Activated CD8-positive, alpha-beta memory T cell treated with anti-CD3 and anti-CD28 coated beads, Interleukin-2, amount 10 ng/mL, durations not matched to agents 7 days and 5 days (primary cell): ENCODE results near the gene CYP27B1. TPM values are rescaled to one million over a fixed set of nuclear protein-coding genes. Genes with fewer than 3 reads are reported as not detected.

Source experiments
- ATAC-seq: fragments of 150-1000 bp; cut with Tn5 transposase; one replicate; pipeline ENCODE4 v1.10.0; 2021; ENCODE audit warnings: moderate library complexity
- CTCF ChIA-PET: fragments of 350-600 bp; sonication (Branson Sonifier 250); formaldehyde crosslinking; loops from one replicate; lab custom pipeline; 2021; ENCODE audit warnings: antibody characterized with exemption; lab: Charles Lee
- DNase-seq: peaks from one replicate; pipeline ENCODE4 v3.0.0-alpha.2; 2020
- H3K27ac Mint-ChIP-seq: one replicate; pipeline ENCODE4 v1.8.0; 2021; ENCODE audit warnings: mild to moderate bottlenecking, mixed read lengths
- H3K27me3 Mint-ChIP-seq: one replicate; pipeline ENCODE4 v1.8.0; 2021; ENCODE audit warnings: mixed read lengths
- H3K36me3 Mint-ChIP-seq: one replicate; pipeline ENCODE4 v1.8.0; 2021; ENCODE audit warnings: mild to moderate bottlenecking, mixed read lengths
- H3K4me1 Mint-ChIP-seq: one replicate; pipeline ENCODE4 v1.8.0; 2021; ENCODE audit warnings: mixed read lengths
- H3K4me3 Mint-ChIP-seq: one replicate; pipeline ENCODE4 v1.8.0; 2021; ENCODE audit warnings: mild to moderate bottlenecking, moderate library complexity, mixed read lengths
- H3K9me3 Mint-ChIP-seq: one replicate; pipeline ENCODE4 v1.8.0; 2022; ENCODE audit warnings: low read depth, mixed read lengths
- total RNA-seq, 2 experiments: library from RNA; stranded (reverse); gene quantifications; one replicate each; pipeline ENCODE4 v1.2.3, GENCODE V29; 2021

Gene CYP27B1
- total RNA-seq, 2 experiments from 2014 or later, result 4.5 to 5.4 TPM

GRCh38 chr12:57751788-57752667 lies 14.8 kb downstream of the CYP27B1 start, which contains the start of gene CDK4:
Gene CDK4 (minus strand): TSS chr12:57752310. CDS start chr12:57751717, 593 bp downstream.
- ATAC-seq, result peak; percentile 79
- no peaks in the 10 kb centered on the region for H3K9me3 Mint-ChIP-seq
- DNase-seq, result peak; percentile 100
- H3K4me3 Mint-ChIP-seq, result peak within 1 kb of the TSS; percentile 93
- H3K27ac Mint-ChIP-seq, result peak within 1 kb of the TSS; percentile 87
- H3K27me3 Mint-ChIP-seq, result no peaks in the 10 kb centered on the region
- CTCF ChIA-PET, result interaction anchor here (0.9 to 1.2 kb wide), 2 partner anchors 28 to 31 kb away, joined by 3 read pairs; no protein-coding TSS in a partner anchor
- H3K36me3 Mint-ChIP-seq, result peaks cover 32% of the 10 kb centered on the region
- H3K4me1 Mint-ChIP-seq, result peaks cover 54% of the 10 kb centered on the region

GRCh38 chr12:57751432-57751787 lies 15.5 kb downstream of the CYP27B1 start:
- Mint-ChIP-seq H3K27me3 (no peaks in the 10 kb centered on the region), H3K4me3 (peak overlapping the region; percentile 93), H3K4me1 (peaks cover 49% of the 10 kb centered on the region), H3K36me3 (peaks cover 31% of the 10 kb centered on the region), H3K27ac (peak overlapping the region; percentile 87), H3K9me3 (no peaks in the 10 kb centered on the region)
- CTCF ChIA-PET, result interaction anchor here (1.2 kb wide), 1 partner anchor 32 kb away, joined by 3 read pairs; no protein-coding TSS in a partner anchor
- DNase-seq (no peak), ATAC-seq (no peak)

GRCh38 chr12:57750561-57751431 lies 16.1 kb downstream of the CYP27B1 start:
- no peak for DNase-seq
- H3K4me3 Mint-ChIP-seq, result peak overlapping the region; percentile 93
- H3K27ac Mint-ChIP-seq, result peak overlapping the region; percentile 87
- H3K27me3 Mint-ChIP-seq, result no peaks in the 10 kb centered on the region
- H3K9me3 Mint-ChIP-seq, result no peaks in the 10 kb centered on the region
- peaks cover 31% of the 10 kb centered on the region for H3K36me3 Mint-ChIP-seq
- CTCF ChIA-PET, result interaction anchor here (1.4 to 2.4 kb wide), 2 partner anchors 9 kb away, joined by 5 to 8 read pairs; no protein-coding TSS in a partner anchor
- H3K4me1 Mint-ChIP-seq, result peaks cover 51% of the 10 kb centered on the region
- no peak for ATAC-seq

- Mint-ChIP-seq H3K4me1 (peaks cover 58% of the 10 kb centered on the region), H3K4me3 (no peak overlapping the region), H3K9me3 (no peaks in the 10 kb centered on the region), H3K36me3 (peaks cover 30% of the 10 kb centered on the region), H3K27me3 (no peaks in the 10 kb centered on the region), H3K27ac (no peak overlapping the region)
- no peak for DNase-seq
- CTCF ChIA-PET, result interaction anchor here (1.8 to 2.4 kb wide), 2 partner anchors 8 to 10 kb away, joined by 5 to 8 read pairs; no protein-coding TSS in a partner anchor
- no peak for ATAC-seq
Measured at GRCh38 chr12:57749061-57749460, 17.8 kb downstream of the CYP27B1 start.

- H3K36me3 Mint-ChIP-seq, result peaks cover 25% of the 10 kb centered on the region
- peaks cover 50% of the 10 kb centered on the region for H3K4me1 Mint-ChIP-seq
- ATAC-seq, result no peak
- no peaks in the 10 kb centered on the region for H3K9me3 Mint-ChIP-seq
- H3K27ac Mint-ChIP-seq, result peak overlapping the region; percentile 95
- H3K4me3 Mint-ChIP-seq, result peak overlapping the region; percentile 85
- no peaks in the 10 kb centered on the region for H3K27me3 Mint-ChIP-seq
- CTCF ChIA-PET, result interaction anchor here (2.0 to 2.2 kb wide), 2 partner anchors 11 to 15 kb away, joined by 6 to 17 read pairs; no protein-coding TSS in a partner anchor
- no peak for DNase-seq
Measured at GRCh38 chr12:57746025-57746424, 20.9 kb downstream of the CYP27B1 start.

- no peak for ATAC-seq
- H3K4me3 Mint-ChIP-seq, result peak overlapping the region; percentile 85
- no peaks in the 10 kb centered on the region for H3K9me3 Mint-ChIP-seq
- peaks cover 20% of the 10 kb centered on the region for H3K36me3 Mint-ChIP-seq
- peak overlapping the region; percentile 95 for H3K27ac Mint-ChIP-seq
- DNase-seq, result no peak
- CTCF ChIA-PET, result interaction anchor here (1.2 to 2.2 kb wide), 4 partner anchors 11 to 282 kb away, joined by 3 to 17 read pairs (median 6); no protein-coding TSS in a partner anchor
- H3K4me1 Mint-ChIP-seq, result peaks cover 50% of the 10 kb centered on the region
- H3K27me3 Mint-ChIP-seq, result no peaks in the 10 kb centered on the region
Measured at GRCh38 chr12:57745485-57745881, 21.4 kb downstream of the CYP27B1 start.

GRCh38 chr12:57744777-57745484 lies 21.9 kb downstream of the CYP27B1 start, which contains the start of gene TSPAN31:
Gene TSPAN31 (plus strand): TSS chr12:57745039. CDS start chr12:57745155, 116 bp downstream.
- CTCF ChIA-PET, result interaction anchor here (1.2 to 2.2 kb wide), 6 partner anchors 9 to 281 kb away, joined by 3 to 17 read pairs (median 6); no protein-coding TSS in a partner anchor
- H3K36me3 Mint-ChIP-seq, result peaks cover 15% of the 10 kb centered on the region
- H3K27me3 Mint-ChIP-seq, result no peaks in the 10 kb centered on the region
- H3K4me3 Mint-ChIP-seq, result peak within 1 kb of the TSS; percentile 85
- peak within 1 kb of the TSS; percentile 95 for H3K27ac Mint-ChIP-seq
- H3K9me3 Mint-ChIP-seq, result no peaks in the 10 kb centered on the region
- peak; percentile 98 for DNase-seq
- peaks cover 49% of the 10 kb centered on the region for H3K4me1 Mint-ChIP-seq
- peak; percentile 83 for ATAC-seq

- Mint-ChIP-seq H3K4me1 (peaks cover 55% of the 10 kb centered on the region), H3K4me3 (peak overlapping the region; percentile 85), H3K9me3 (no peaks in the 10 kb centered on the region), H3K36me3 (peaks cover 16% of the 10 kb centered on the region), H3K27ac (peak overlapping the region; percentile 95), H3K27me3 (no peaks in the 10 kb centered on the region)
- DNase-seq (peak; percentile 89), ATAC-seq (peak; percentile 47)
- CTCF ChIA-PET, result interaction anchor here (1.2 to 2.2 kb wide), 7 partner anchors 10 to 281 kb away, joined by 3 to 17 read pairs (median 5); no protein-coding TSS in a partner anchor
Measured at GRCh38 chr12:57744194-57744776, 22.6 kb downstream of the CYP27B1 start.

- peak overlapping the region; percentile 95 for H3K27ac Mint-ChIP-seq
- H3K4me3 Mint-ChIP-seq, result peak overlapping the region; percentile 85
- H3K4me1 Mint-ChIP-seq, result peaks cover 58% of the 10 kb centered on the region
- DNase-seq (no peak), ATAC-seq (no peak)
- CTCF ChIA-PET, result interaction anchor here (1.2 to 1.6 kb wide), 4 partner anchors 10 to 280 kb away, joined by 3 to 7 read pairs (median 4); no protein-coding TSS in a partner anchor
- H3K27me3 Mint-ChIP-seq, result no peaks in the 10 kb centered on the region
- no peaks in the 10 kb centered on the region for H3K9me3 Mint-ChIP-seq
- H3K36me3 Mint-ChIP-seq, result peaks cover 14% of the 10 kb centered on the region
Measured at GRCh38 chr12:57743769-57744168, 23.1 kb downstream of the CYP27B1 start.

GRCh38 chr12:57741844-57742738 lies 24.8 kb downstream of the CYP27B1 start:
- Mint-ChIP-seq H3K36me3 (peaks cover 7% of the 10 kb centered on the region), H3K9me3 (no peaks in the 10 kb centered on the region), H3K27ac (peak overlapping the region; percentile 88), H3K4me3 (peak overlapping the region; percentile 99), H3K27me3 (no peaks in the 10 kb centered on the region), H3K4me1 (peaks cover 58% of the 10 kb centered on the region)
- peak; percentile 67 for ATAC-seq
- peak; percentile 94 for DNase-seq
- CTCF ChIA-PET, result interaction anchor here (0.7 to 3.0 kb wide), 22 partner anchors 8 to 529 kb away, joined by 3 to 22 read pairs (median 5); partner anchors contain the start of genes B4GALNT1, DCTN2, GLI1 and MARCHF9

GRCh38 chr12:57741413-57741789 lies 25.5 kb downstream of the CYP27B1 start:
- DNase-seq (no peak), ATAC-seq (no peak)
- H3K36me3 Mint-ChIP-seq, result peaks cover 9% of the 10 kb centered on the region
- H3K9me3 Mint-ChIP-seq, result no peaks in the 10 kb centered on the region
- CTCF ChIA-PET, result interaction anchor here (0.7 to 3.0 kb wide), 25 partner anchors 9 to 528 kb away, joined by 3 to 22 read pairs (median 5); partner anchors contain the start of genes B4GALNT1, DCTN2, GLI1 and MARCHF9
- peak overlapping the region; percentile 99 for H3K4me3 Mint-ChIP-seq
- H3K27me3 Mint-ChIP-seq, result no peaks in the 10 kb centered on the region
- peak overlapping the region; percentile 88 for H3K27ac Mint-ChIP-seq
- peaks cover 56% of the 10 kb centered on the region for H3K4me1 Mint-ChIP-seq
